Activated CD4-positive, CD25-positive, alpha-beta regulatory T cell treated with anti-CD3 and anti-CD28 coated beads, Interleukin-2, amount 50 U/mL, for 72 hours (primary cell): ENCODE results near the gene INHBA.

Experiments used
- DNase-seq: peaks from one replicate; pipeline ENCODE4 v3.0.0; 2021

The INHBA gene

GRCh38 chr7:41685684-41686083, 17.2 kb downstream of the INHBA start:
- no peak for DNase-seq

GRCh38 chr7:41682422-41682821, 20.5 kb downstream of the INHBA start:
- DNase-seq: no peak

DNA sequence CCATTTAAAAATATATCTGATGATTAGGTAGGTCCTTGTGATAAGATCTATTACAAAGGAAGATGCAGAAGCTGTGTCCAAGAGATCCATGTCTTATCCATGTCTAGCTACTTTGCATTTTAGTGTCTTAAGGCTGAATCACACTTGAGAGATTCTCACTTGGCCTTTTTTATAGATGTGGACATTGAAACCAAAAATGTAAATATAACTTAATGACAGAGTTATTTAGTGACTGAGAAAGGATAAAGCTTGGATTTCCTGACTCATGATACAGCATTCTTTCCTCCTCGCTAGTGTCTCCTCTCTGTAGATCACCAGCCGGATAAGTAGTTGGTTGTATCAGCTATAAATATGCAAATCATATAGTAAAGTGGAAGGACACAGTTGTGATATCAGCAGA, 23.3 kb downstream of the INHBA start:
- DNase-seq: no peak

DNA sequence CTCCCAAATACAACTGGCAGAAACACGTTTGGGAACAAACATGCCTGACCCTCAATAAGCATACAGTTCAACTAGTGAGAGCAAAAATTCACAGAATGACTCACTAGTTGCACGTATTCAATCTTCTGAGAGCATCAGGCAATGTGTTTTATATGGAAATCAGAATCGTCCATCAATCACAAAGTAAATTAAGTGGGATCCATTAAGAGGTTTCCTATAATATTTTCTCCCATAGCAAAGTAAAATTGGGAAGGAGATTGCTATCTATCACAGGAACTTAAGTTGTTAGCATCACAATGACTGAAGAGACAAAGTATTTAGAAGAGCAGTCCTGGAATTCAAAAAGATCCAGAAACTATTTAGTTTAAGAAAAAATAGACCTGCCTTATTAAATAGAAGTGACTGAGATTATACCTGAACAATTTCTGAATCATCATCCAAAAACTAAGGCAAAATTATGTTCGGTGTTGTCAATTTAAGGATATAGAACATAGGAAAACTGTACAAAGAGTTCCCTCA, 28.3 kb downstream of the INHBA start:
- no peak for DNase-seq

DNA sequence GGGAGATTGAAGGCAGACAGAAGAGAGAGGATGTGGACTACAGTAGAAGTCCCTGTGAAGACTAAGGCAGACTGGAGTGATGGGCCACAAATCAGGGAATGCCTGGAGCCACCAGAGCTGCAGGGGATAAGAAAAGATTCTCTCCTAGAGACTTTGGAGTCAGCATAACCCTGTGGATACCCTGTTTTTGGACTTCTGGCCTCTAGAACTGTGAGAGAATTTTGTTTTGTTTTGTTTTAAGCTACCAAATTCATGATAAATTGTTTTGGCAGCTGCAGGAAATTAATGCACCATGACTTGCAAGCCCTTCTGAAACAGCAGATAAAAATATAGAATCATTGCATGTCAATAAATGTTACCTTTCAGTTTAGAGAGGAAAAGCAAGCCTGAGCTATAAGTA, 41.3 kb downstream of the INHBA start:
- DNase-seq: no peak

DNA sequence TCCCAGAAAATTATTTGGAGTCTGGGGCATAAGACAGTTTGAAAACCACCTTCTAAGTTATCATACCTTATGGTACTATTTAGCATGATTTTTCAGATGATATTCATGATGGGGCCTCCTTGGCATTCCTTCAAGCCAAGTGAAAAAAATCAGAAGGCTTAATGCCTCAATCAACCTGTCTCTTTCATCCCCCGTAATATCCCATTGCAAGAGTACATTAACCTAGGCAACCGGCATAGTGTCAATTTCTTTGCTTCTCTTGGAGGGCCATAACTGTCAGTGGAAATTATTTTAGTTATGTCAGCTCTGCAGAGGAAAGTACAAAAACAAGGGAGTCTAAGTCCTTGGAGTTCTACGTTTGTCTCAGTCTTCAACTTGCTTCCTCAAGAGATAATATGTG, 43.4 kb downstream of the INHBA start:
- no peak for DNase-seq

- no peak for DNase-seq
Measured at GRCh38 chr7:41656366-41656765, 46.5 kb downstream of the INHBA start.

DNA sequence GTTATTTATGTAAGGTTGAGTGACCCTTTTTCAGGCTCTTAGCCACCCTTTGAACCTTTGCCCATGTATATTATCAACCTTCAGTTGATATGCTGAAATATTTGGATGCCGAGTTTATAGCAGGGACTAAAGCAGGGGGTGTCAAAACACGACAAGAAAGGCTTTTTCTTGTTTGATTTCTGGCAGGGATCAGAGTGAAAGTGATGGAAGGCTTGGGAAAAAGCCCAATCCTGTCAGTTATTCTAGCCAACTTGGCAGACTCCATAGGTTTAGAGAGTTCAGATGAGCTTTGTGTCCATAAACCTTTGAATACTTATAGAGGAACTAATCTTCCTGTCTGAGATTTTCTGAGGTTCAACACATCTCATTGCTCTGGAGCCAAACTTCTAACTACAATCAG, 47.5 kb downstream of the INHBA start:
- no peak for DNase-seq

- DNase-seq: no peak
Measured at GRCh38 chr7:41652267-41652666, 50.6 kb downstream of the INHBA start.

DNA sequence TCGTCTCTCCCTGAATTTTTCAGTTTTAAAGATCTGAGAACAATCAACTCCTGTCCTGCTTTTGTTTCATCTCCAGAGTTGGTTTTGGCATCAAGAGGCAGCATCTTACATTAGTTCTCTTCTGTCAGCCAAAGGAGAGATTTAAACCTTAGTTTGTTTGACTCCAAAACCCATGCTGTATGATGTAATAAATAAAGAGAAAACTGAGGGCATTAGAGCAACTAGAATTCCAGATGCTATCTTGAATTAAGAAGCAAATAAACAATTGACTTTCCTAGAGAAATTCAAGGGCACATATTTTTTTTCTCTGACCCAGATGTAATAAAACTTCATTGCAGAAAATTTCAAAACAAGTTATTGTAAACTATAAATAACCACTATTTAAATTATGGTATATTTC, 54.4 kb downstream of the INHBA start:
- DNase-seq: no peak

DNA sequence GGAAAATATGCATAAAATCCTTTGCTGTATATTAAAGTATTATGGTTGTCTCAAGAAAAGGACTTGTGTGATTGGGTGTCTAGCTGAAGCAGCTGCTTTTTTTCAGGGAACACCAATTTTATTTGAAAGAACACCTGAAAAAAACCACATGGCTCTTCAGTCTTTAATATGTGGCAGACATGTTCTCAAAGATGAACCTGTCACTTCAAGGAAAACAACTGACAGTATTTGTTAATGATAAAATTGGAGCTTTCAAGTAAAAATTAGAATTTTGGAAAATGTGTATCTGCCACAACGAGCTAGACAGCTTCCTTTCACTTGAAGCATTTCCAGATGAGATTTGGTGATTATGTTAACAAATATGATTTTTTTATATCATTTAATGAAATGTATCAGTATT, 59.3 kb downstream of the INHBA start:
- DNase-seq: no peak

GRCh38 chr7:41641665-41642014, 61.2 kb downstream of the INHBA start:
- no peak for DNase-seq

DNA sequence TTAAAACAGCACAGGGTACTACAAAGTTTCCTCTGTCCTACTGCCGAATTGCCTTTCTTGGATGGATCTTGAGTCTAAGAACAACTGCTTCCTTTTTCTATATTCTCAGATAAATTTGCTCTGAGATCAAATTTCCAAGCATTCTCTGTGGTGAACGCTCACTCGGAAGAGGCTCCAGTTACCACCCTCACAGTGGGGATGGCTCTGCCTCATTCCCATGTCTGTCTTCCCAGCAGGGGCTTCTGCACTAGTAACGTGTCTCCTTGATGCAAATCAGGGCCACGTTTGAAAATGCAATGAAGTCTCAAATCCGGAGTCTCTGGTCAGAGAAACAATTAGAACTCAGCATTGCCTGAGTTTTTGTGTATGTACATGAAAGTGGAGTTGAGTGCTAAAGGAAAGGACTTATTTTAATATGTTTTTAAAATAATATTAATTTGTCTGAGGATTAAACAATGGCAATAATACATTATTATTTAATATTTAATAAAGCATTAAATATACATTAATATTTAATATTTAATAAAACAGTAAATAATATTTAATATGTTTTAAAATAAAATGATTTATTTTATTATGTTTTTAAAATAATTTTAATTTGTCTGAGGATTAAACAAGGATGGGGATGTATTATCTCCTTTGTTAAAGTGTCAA, 61.8 kb downstream of the INHBA start:
- DNase-seq: no peak

- DNase-seq: no peak
Measured at GRCh38 chr7:41640487-41640886, 62.4 kb downstream of the INHBA start.

GRCh38 chr7:41637049-41637448, 65.8 kb downstream of the INHBA start:
- no peak for DNase-seq
